ENCODE measurements around the gene HK3.

DNA sequence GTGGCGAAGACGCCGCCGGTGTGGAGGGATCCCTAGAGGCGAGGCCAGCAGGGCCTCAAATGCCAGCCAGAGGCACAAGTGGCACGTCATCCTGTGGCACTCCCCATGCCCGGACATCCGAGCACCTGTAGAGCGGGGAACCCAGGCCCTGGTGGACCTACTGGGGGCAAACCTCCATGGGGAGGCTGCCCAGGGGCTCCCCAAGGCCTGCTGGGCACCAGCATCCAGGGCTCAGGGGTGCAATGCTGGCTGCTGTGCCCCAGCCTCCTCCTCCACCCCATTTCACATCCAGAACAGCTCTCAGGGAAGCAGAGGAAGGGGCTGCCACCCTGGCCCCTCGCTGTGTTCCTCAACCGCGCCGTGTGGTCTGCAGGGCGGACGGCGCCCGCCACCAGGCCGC, 43.5 kb downstream of the HK3 start:
- TF ChIP-seq, protein P1, sequence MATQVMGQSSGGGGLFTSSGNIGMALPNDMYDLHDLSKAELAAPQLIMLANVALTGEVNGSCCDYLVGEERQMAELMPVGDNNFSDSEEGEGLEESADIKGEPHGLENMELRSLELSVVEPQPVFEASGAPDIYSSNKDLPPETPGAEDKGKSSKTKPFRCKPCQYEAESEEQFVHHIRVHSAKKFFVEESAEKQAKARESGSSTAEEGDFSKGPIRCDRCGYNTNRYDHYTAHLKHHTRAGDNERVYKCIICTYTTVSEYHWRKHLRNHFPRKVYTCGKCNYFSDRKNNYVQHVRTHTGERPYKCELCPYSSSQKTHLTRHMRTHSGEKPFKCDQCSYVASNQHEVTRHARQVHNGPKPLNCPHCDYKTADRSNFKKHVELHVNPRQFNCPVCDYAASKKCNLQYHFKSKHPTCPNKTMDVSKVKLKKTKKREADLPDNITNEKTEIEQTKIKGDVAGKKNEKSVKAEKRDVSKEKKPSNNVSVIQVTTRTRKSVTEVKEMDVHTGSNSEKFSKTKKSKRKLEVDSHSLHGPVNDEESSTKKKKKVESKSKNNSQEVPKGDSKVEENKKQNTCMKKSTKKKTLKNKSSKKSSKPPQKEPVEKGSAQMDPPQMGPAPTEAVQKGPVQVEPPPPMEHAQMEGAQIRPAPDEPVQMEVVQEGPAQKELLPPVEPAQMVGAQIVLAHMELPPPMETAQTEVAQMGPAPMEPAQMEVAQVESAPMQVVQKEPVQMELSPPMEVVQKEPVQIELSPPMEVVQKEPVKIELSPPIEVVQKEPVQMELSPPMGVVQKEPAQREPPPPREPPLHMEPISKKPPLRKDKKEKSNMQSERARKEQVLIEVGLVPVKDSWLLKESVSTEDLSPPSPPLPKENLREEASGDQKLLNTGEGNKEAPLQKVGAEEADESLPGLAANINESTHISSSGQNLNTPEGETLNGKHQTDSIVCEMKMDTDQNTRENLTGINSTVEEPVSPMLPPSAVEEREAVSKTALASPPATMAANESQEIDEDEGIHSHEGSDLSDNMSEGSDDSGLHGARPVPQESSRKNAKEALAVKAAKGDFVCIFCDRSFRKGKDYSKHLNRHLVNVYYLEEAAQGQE (IDR thresholded peaks at IDR 0.05): no peak
- TF ChIP-seq ZC3H11A (IDR thresholded peaks at IDR 0.05) (no peak), EP300 (IDR thresholded peaks at IDR 0.05) (no peak), HDAC2 (IDR thresholded peaks at IDR 0.05) (no peak), POLR2A (IDR thresholded peaks at IDR 0.05; ENCODE audit: low read length) (no peak), ZFP36 (IDR thresholded peaks at IDR 0.05; ENCODE audit: borderline replicate concordance, partially characterized antibody) (no peak), RFX5 (IDR thresholded peaks at IDR 0.05) (no peak), CEBPB (IDR thresholded peaks at IDR 0.05) (no peak), CHD4 (IDR thresholded peaks at IDR 0.05; ENCODE audit: borderline replicate concordance) (no peak), KDM1A (IDR thresholded peaks at IDR 0.05; ENCODE audit: low read depth) (no peak)
- TF ChIP-seq, protein P2, sequence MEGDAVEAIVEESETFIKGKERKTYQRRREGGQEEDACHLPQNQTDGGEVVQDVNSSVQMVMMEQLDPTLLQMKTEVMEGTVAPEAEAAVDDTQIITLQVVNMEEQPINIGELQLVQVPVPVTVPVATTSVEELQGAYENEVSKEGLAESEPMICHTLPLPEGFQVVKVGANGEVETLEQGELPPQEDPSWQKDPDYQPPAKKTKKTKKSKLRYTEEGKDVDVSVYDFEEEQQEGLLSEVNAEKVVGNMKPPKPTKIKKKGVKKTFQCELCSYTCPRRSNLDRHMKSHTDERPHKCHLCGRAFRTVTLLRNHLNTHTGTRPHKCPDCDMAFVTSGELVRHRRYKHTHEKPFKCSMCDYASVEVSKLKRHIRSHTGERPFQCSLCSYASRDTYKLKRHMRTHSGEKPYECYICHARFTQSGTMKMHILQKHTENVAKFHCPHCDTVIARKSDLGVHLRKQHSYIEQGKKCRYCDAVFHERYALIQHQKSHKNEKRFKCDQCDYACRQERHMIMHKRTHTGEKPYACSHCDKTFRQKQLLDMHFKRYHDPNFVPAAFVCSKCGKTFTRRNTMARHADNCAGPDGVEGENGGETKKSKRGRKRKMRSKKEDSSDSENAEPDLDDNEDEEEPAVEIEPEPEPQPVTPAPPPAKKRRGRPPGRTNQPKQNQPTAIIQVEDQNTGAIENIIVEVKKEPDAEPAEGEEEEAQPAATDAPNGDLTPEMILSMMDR (IDR thresholded peaks at IDR 0.05): no peak
- TF ChIP-seq, protein P3, sequence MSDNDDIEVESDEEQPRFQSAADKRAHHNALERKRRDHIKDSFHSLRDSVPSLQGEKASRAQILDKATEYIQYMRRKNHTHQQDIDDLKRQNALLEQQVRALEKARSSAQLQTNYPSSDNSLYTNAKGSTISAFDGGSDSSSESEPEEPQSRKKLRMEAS (IDR thresholded peaks at IDR 0.05): no peak
- TF ChIP-seq, protein P4, sequence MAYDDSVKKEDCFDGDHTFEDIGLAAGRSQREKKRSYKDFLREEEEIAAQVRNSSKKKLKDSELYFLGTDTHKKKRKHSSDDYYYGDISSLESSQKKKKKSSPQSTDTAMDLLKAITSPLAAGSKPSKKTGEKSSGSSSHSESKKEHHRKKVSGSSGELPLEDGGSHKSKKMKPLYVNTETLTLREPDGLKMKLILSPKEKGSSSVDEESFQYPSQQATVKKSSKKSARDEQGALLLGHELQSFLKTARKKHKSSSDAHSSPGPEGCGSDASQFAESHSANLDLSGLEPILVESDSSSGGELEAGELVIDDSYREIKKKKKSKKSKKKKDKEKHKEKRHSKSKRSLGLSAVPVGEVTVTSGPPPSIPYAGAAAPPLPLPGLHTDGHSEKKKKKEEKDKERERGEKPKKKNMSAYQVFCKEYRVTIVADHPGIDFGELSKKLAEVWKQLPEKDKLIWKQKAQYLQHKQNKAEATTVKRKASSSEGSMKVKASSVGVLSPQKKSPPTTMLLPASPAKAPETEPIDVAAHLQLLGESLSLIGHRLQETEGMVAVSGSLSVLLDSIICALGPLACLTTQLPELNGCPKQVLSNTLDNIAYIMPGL (CRISPR knock-in tag; IDR thresholded peaks at IDR 0.05; ENCODE audit: borderline replicate concordance): no peak
- TF ChIP-seq, protein P5, sequence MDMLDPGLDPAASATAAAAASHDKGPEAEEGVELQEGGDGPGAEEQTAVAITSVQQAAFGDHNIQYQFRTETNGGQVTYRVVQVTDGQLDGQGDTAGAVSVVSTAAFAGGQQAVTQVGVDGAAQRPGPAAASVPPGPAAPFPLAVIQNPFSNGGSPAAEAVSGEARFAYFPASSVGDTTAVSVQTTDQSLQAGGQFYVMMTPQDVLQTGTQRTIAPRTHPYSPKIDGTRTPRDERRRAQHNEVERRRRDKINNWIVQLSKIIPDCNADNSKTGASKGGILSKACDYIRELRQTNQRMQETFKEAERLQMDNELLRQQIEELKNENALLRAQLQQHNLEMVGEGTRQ (IDR thresholded peaks at IDR 0.05): no peak
